GM19025 (cell line): ENCODE results near the gene TAS2R8.

Experiments
- ATAC-seq: cut with Tn5 transposase; IDR thresholded peaks from one replicate; pipeline ENCODE4 v1.9.1; 2021; ENCODE audit warnings: mild to moderate bottlenecking, low read depth, moderate library complexity; ENCODE audit not compliant: unreplicated experiment

Gene TAS2R8

DNA sequence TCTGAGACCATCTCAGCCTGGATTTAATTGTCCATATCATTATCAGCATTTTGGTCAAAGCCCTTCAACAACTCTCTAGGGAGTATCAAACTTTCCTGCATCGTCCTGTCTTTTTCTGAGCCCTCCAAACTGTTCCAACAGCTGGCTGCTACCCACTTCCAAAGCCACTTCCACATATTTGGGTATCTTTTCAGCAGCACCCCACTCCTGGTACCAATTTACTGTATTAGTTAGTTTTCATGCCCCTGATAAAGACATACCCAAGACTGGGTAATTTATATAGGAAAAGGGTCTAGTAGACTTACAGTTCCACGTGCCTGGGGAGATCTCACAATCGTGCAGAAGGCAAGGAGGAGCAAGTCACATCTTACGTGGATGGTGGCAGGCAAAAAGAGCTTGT is 50.9 kb downstream of the TAS2R8 start:
- no peak for ATAC-seq
